GM12878 (cell line): ENCODE measurements around the gene NEK11. TPM values are rescaled to one million over a fixed set of nuclear protein-coding genes. Genes with fewer than 3 reads are reported as not detected.

Experiments
- ATAC-seq: fragments of 200-7000 bp; cut with Tn5 transposase; 3 replicates; pipeline ENCODE4 v1.9.1; 2020; ENCODE audit warnings: mild to moderate bottlenecking, moderate library complexity
- BruUV-seq: library from RNA; stranded (reverse); fragments of 400-500 nt; replicated peaks from 2 replicates; lab custom pipeline; 2021; lab: Mats Ljungman, UMichigan
- CTCF ChIA-PET: fragments of 300-600 bp; sonication (Branson Sonifier 250); formaldehyde crosslinking; extraction: SDS; loops from one replicate; lab custom pipeline; 2021; ENCODE audit warnings: inconsistent platforms; lab: Yijun Ruan, JAX
- POLR2A ChIA-PET: fragments of 350-600 bp; formaldehyde crosslinking; extraction: SDS; loops from one replicate; lab custom pipeline; 2021; ENCODE audit warnings: inconsistent platforms; lab: Charles Lee
- RAD21 ChIA-PET: fragments of 300-600 bp; sonication (Branson Sonifier 250); formaldehyde crosslinking; loops from one replicate; lab custom pipeline; 2023; ENCODE audit warnings: antibody characterized with exemption; ENCODE audit not compliant: unreplicated experiment; lab: Charles Lee
- SMC1A ChIA-PET: fragments of 300-600 bp; sonication (Branson Sonifier 250); formaldehyde crosslinking; loops from one replicate; lab custom pipeline; 2023; ENCODE audit not compliant: unreplicated experiment, uncharacterized antibody; lab: Charles Lee
- DNase-seq: peaks from one replicate; pipeline ENCODE4 v3.0.0-alpha.2; 2011; ENCODE audit warnings: low read depth, low spot score
- FAIRE-seq: peaks from 3 replicates; lab custom pipeline; 2011; peaks lifted over from hg19 to GRCh38; lab: Jason Lieb, UNC
- H2AFZ ChIP-seq: 2 replicates; pipeline ENCODE4 v1.6.0; 2011; ENCODE audit warnings: low read depth, low read length, control low read depth; ENCODE audit not compliant: control insufficient read depth
- H3K27ac ChIP-seq: 2 replicates; pipeline ENCODE4 v1.5.1; 2011; ENCODE audit warnings: control low read depth; ENCODE audit not compliant: control insufficient read depth, insufficient read depth
- H3K27me3 ChIP-seq, 2 experiments: replicated peaks in 1 of 2; 2 replicates each; pipeline versions ENCODE4 v1.6.0 to v1.6.1; 2011; ENCODE audit warnings: low read length in 1 of 2; ENCODE audit not compliant: control insufficient read depth in 2 of 2, insufficient read depth in 2 of 2
- H3K36me3 ChIP-seq, 2 experiments: 2 replicates each; pipeline ENCODE4 v1.5.1; 2011; ENCODE audit warnings: low read length in 1 of 2; ENCODE audit not compliant: control insufficient read depth in 2 of 2, insufficient read depth in 2 of 2
- H3K4me1 ChIP-seq: 2 replicates; pipeline ENCODE4 v1.6.1; 2011; ENCODE audit warnings: mild to moderate bottlenecking, low read length, moderate library complexity, mixed read lengths; ENCODE audit not compliant: control insufficient read depth, insufficient read depth
- H3K4me2 ChIP-seq: 2 replicates; pipeline ENCODE4 v1.6.0; 2011; ENCODE audit warnings: control low read depth; ENCODE audit not compliant: control insufficient read depth, insufficient read depth
- H3K4me3 ChIP-seq: fragments of 200-600 bp; sonication (generic); 2 replicates; pipeline ENCODE4 v1.5.1; 2016
- H3K79me2 ChIP-seq: 2 replicates; pipeline ENCODE4 v1.6.0; 2011; ENCODE audit warnings: low read length; ENCODE audit not compliant: control insufficient read depth, insufficient read depth
- H3K9ac ChIP-seq: 2 replicates; pipeline ENCODE4 v1.8.0; 2011; ENCODE audit warnings: low read length, control low read depth, mixed read lengths; ENCODE audit not compliant: control insufficient read depth, insufficient read depth
- H3K9me3 ChIP-seq: replicated peaks from 3 replicates; pipeline ENCODE4 v1.5.1; 2011; ENCODE audit warnings: mild to moderate bottlenecking, low read length; ENCODE audit not compliant: control insufficient read depth, insufficient read depth
- H4K20me1 ChIP-seq: 2 replicates; pipeline ENCODE4 v1.6.0; 2011; ENCODE audit not compliant: control insufficient read depth, insufficient read depth
- IRF4 ChIP-seq: IDR thresholded peaks from 2 replicates; pipeline ENCODE4 v1.6.1; 2011; ENCODE audit warnings: low read depth, low read length
- RAD21 ChIP-seq: IDR thresholded peaks from 2 replicates; pipeline ENCODE4 v1.6.1; 2011; ENCODE audit warnings: mild to moderate bottlenecking, low read depth, low read length, moderate library complexity; ENCODE audit not compliant: insufficient read depth
- RBBP5 ChIP-seq: fragments of 200-600 bp; sonication (generic); conservative IDR thresholded peaks from 2 replicates; pipeline ENCODE4 v1.6.1; 2016
- REST ChIP-seq: IDR thresholded peaks from 2 replicates; pipeline ENCODE4 v1.6.1; 2012; ENCODE audit warnings: mild to moderate bottlenecking, low read depth, low read length
- RUNX3 ChIP-seq: IDR thresholded peaks from 2 replicates; pipeline ENCODE4 v1.6.1; 2012; ENCODE audit warnings: low read length, inconsistent platforms
- SMC3 ChIP-seq: IDR thresholded peaks from 2 replicates; pipeline ENCODE4 v1.6.1; 2011; ENCODE audit warnings: low read length, improper control_type of control experiment, borderline replicate concordance
- USF1 ChIP-seq: IDR thresholded peaks from 2 replicates; pipeline ENCODE4 v1.6.1; 2011; ENCODE audit warnings: borderline replicate concordance, low read depth, mild to moderate bottlenecking, moderate library complexity, mixed read lengths, low read length; ENCODE audit not compliant: insufficient read depth; ENCODE audit errors: extremely low read length
- WGBS: methylation state at CpG from one replicate; pipeline ENCODE4 v1.1.6; 2016; ENCODE audit warnings: low lambda C conversion rate; ENCODE audit not compliant: insufficient replicate concordance, insufficient coverage; ENCODE audit errors: missing lambda C conversion rate; 5-methylcytosine and 5-hydroxymethylcytosine counted together
- in situ Hi-C: fragments of 300-500 bp; cut with MboI; formaldehyde crosslinking; loops from 9 replicates; pipeline ENCODE4 v1.14.3; 2018; ENCODE audit warnings: mixed read lengths
- intact Hi-C: fragments of 100-400 bp; cut with micrococcal nuclease; formaldehyde crosslinking; loops from one replicate; pipeline ENCODE4 v1.14.2; 2022; ENCODE audit not compliant: unreplicated experiment
- polyA plus RNA-seq, 11 experiments: library from polyadenylated mRNA; depleted of rRNA in 4 of 11; unstranded in 6 of 11; stranded (reverse) in 5 of 11; fragments of >200 nt; fragmentation: Nextera tagmentation in 4 of 11; fragmentation: Illumina TruSeq in 1 of 11; extraction: Ambion mirVana in 4 of 11; extraction: Trizol in 1 of 11; gene quantifications; 1 replicate in 1 of 11; 2 replicates in 10 of 11; pipeline versions ENCODE4 v1.2.1 to v1.2.3, GENCODE V29; 2011 to 2016; ENCODE audit warnings: inconsistent platforms in 2 of 11, missing spikeins in 2 of 11, low read depth in 1 of 11
- total RNA-seq, 4 experiments: library from RNA; depleted of rRNA in 3 of 4; stranded (reverse); fragments of >200 nt in 3 of 4; fragmentation: Illumina TruSeq in 1 of 4; extraction: Trizol in 1 of 4; gene quantifications; 2 replicates each; pipeline versions ENCODE4 v1.2.1 to v1.2.3, GENCODE V29; 2013 to 2021
- TF ChIP-seq, protein P1 (sequence below), 3 experiments: IDR thresholded peaks in 2 of 3; conservative IDR thresholded peaks in 1 of 3; 2 replicates each; pipeline ENCODE4 v1.5.1; 2011; ENCODE audit warnings: low read depth in 3 of 3, low read length in 3 of 3, mild to moderate bottlenecking in 3 of 3, control low read depth in 2 of 3, moderate library complexity in 2 of 3, inconsistent platforms in 1 of 3, mixed read lengths in 1 of 3; ENCODE audit not compliant: control insufficient read depth in 2 of 3, insufficient read depth in 1 of 3; ENCODE audit errors: extremely low read depth in 1 of 3

Gene NEK11
- total and polyA plus RNA-seq, 10 of the 15 experiments (the other 5 are each of a cell fraction or from before 2014, with no cell fraction given), result 0.05 to 0.94 (median 0.36) TPM; not detected in 1

DNA sequence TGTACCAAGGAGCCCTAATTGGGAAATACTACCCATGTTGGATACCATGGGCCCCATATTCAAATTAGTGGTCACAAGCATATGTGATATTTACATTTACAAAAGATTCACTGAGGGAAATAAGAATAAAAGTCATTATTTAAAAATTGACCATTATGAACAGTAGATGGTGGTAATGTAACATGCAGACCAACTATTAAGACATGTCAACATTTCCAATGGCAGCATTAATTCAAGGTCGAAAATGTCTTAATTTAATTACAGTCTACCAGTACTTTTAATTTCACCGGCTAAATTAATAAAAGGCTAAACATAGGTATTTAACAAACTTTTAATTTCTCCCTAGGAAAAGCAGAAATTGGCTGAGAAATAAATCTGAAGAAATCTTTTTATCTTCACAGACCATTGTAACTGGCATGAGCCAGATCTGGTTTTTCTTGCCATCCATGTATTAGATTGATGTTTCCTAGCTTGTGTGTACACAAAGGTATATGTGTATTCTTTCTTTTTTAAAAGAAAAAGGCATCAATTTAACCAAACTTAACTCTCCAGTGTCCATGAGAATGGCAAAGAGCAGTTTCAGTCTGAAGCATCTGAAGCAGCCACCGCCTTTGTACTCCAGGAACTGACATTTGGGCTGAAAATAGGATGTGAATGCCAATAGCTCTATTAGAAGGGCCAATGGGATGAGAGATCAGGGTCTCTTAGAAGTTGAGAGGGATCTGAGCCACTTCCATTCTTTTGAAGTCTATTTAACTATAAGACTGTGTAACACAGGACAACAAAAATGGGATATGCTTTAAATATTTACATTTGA lies 26.6 kb downstream of the NEK11 start:
- no TSS peak for BruUV-seq
- CTCF ChIA-PET, result interaction anchor here (1.0 to 1.2 kb wide), 4 partner anchors 10 to 432 kb away, joined by 3 to 4 read pairs (median 4); no protein-coding TSS in a partner anchor
- no peaks in the 10 kb centered on the region for H3K27me3 ChIP-seq
- in situ Hi-C loops (no loop called here), intact Hi-C loops (loop anchor here (5.0 kb wide), 1 partner anchor 979 kb away; no protein-coding TSS in a partner anchor)
- ATAC-seq (no peak), FAIRE-seq (no peak), DNase-seq (no peak)
- no peak for TF ChIP-seq IRF4
- TF ChIP-seq REST, result no peak
- TF ChIP-seq RAD21, result peak; percentile 51
- TF ChIP-seq SMC3, result peak; percentile 27; the same call in 1 of the 2 replicates
- no peak for TF ChIP-seq RBBP5
- TF ChIP-seq, protein P1, sequence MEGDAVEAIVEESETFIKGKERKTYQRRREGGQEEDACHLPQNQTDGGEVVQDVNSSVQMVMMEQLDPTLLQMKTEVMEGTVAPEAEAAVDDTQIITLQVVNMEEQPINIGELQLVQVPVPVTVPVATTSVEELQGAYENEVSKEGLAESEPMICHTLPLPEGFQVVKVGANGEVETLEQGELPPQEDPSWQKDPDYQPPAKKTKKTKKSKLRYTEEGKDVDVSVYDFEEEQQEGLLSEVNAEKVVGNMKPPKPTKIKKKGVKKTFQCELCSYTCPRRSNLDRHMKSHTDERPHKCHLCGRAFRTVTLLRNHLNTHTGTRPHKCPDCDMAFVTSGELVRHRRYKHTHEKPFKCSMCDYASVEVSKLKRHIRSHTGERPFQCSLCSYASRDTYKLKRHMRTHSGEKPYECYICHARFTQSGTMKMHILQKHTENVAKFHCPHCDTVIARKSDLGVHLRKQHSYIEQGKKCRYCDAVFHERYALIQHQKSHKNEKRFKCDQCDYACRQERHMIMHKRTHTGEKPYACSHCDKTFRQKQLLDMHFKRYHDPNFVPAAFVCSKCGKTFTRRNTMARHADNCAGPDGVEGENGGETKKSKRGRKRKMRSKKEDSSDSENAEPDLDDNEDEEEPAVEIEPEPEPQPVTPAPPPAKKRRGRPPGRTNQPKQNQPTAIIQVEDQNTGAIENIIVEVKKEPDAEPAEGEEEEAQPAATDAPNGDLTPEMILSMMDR (IDR thresholded peaks at IDR 0.05 in 2 of 3, conservative IDR thresholded peaks at IDR 0.05 in 1 of 3; ENCODE audit: control insufficient read depth in 2 of 3, extremely low read depth in 1 of 3, insufficient read depth in 1 of 3, low read depth in 3 of 3, low read length in 3 of 3), result peak in 1 of 3 experiments; percentile 29; a peak in 2 of 6 replicates
- TF ChIP-seq USF1, result no peak
- TF ChIP-seq RUNX3, result no peak
- POLR2A ChIA-PET, result no interaction called here
- RAD21 ChIA-PET, result no interaction called here
- 57% methylated on average over 3 of the region's 3 CpGs for WGBS
- no peak overlapping the region for H2AFZ ChIP-seq
- SMC1A ChIA-PET, result interaction anchor here (1.2 kb wide), 1 partner anchor 14 kb away, joined by 3 read pairs; no protein-coding TSS in a partner anchor
- no peak overlapping the region for H3K4me2 ChIP-seq
- no peak overlapping the region for H3K9ac ChIP-seq
- no peaks in the 10 kb centered on the region for H3K36me3 ChIP-seq
- no peak overlapping the region for H3K27ac ChIP-seq
- H3K9me3 ChIP-seq, result no peaks in the 10 kb centered on the region
- no peaks in the 10 kb centered on the region for H3K4me1 ChIP-seq
- no peaks in the 10 kb centered on the region for H4K20me1 ChIP-seq
- no peak overlapping the region for H3K4me3 ChIP-seq
- H3K79me2 ChIP-seq, result no peaks in the 10 kb centered on the region
